OCI-LY1 (cell line): ENCODE measurements around the gene ATG4D.

Source experiments
- CTCF ChIP-seq: fragments of 200-600 bp; sonication (generic), shearing (Covaris generic); IDR thresholded peaks from 2 replicates; pipeline ENCODE4 v1.5.1; 2017; ENCODE audit warnings: mild to moderate bottlenecking, antibody characterized with exemption, low read length, moderate library complexity, mixed read lengths
- EZH2 ChIP-seq: fragments of 200-600 bp; sonication (generic), shearing (Covaris generic); IDR thresholded peaks from 2 replicates; pipeline ENCODE4 v1.8.0; 2017; ENCODE audit warnings: borderline replicate concordance, mixed run types, mild to moderate bottlenecking, antibody characterized with exemption, low read length, moderate library complexity, mixed read lengths

GRCh38 chr19:10577951-10578350 is 34.2 kb downstream of the ATG4D start:
- TF ChIP-seq CTCF (no peak), EZH2 (no peak)
